ENCODE data around the gene BMPR1B. TPM values are rescaled to one million over a fixed set of nuclear protein-coding genes. Genes with fewer than 3 reads are reported as not detected.

Gene BMPR1B
- total RNA-seq, 1 experiment from 2014 or later, result 0.62 TPM

DNA sequence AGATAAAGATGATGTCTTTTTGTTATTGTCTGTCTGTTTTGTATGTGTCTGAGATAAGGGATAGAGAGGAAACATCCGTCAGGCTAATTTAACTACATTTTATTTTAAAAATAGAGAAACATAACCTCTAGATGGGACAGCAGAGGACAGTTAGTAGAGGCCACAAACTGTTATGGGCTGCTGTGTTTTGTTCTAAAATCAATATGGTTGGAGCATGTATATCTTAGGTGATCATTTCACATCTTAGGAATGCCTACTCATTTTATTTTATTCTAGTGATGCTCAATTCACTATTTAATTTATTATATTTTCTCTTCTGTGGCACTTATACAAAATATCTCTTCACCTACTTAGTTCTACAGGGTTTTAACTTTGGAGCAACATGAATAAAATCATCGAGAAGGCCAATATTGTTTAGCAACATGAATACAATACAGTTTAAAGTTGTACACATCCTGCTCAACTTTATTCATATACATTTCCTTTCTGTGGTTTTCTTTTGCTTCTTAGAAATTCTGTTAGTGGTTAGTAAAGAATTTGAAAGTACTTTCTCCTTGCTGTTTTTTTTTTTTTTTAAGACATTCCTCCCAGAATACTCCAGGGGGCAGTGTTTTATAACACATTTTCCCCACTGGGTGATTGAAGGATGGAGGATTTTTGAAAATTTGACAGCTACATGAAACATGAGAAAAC is 398.1 kb downstream of the BMPR1B start:
- intact Hi-C loops (cut with micrococcal nuclease; ENCODE audit: unreplicated experiment), result no loop called here
- in situ Hi-C loops (cut with HindIII; ENCODE audit: low pct_unique_long_range_greater_than_20kb, low sequenced_read_pairs), result no loop called here
- no peaks in the 10 kb centered on the region for H3K27me3 ChIP-seq (ENCODE audit: control insufficient read depth, insufficient read depth, low read length)
- H3K36me3 ChIP-seq (ENCODE audit: control insufficient read depth, insufficient read depth, low read length), result no peaks in the 10 kb centered on the region
- POLR2A ChIA-PET, result no interaction called here
- TF ChIP-seq, protein P1, sequence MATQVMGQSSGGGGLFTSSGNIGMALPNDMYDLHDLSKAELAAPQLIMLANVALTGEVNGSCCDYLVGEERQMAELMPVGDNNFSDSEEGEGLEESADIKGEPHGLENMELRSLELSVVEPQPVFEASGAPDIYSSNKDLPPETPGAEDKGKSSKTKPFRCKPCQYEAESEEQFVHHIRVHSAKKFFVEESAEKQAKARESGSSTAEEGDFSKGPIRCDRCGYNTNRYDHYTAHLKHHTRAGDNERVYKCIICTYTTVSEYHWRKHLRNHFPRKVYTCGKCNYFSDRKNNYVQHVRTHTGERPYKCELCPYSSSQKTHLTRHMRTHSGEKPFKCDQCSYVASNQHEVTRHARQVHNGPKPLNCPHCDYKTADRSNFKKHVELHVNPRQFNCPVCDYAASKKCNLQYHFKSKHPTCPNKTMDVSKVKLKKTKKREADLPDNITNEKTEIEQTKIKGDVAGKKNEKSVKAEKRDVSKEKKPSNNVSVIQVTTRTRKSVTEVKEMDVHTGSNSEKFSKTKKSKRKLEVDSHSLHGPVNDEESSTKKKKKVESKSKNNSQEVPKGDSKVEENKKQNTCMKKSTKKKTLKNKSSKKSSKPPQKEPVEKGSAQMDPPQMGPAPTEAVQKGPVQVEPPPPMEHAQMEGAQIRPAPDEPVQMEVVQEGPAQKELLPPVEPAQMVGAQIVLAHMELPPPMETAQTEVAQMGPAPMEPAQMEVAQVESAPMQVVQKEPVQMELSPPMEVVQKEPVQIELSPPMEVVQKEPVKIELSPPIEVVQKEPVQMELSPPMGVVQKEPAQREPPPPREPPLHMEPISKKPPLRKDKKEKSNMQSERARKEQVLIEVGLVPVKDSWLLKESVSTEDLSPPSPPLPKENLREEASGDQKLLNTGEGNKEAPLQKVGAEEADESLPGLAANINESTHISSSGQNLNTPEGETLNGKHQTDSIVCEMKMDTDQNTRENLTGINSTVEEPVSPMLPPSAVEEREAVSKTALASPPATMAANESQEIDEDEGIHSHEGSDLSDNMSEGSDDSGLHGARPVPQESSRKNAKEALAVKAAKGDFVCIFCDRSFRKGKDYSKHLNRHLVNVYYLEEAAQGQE (IDR thresholded peaks at IDR 0.05; ENCODE audit: insufficient read depth in 1 of 2, low read depth in 2 of 2, low read length in 1 of 2), result no peak
- TF ChIP-seq, protein P2, sequence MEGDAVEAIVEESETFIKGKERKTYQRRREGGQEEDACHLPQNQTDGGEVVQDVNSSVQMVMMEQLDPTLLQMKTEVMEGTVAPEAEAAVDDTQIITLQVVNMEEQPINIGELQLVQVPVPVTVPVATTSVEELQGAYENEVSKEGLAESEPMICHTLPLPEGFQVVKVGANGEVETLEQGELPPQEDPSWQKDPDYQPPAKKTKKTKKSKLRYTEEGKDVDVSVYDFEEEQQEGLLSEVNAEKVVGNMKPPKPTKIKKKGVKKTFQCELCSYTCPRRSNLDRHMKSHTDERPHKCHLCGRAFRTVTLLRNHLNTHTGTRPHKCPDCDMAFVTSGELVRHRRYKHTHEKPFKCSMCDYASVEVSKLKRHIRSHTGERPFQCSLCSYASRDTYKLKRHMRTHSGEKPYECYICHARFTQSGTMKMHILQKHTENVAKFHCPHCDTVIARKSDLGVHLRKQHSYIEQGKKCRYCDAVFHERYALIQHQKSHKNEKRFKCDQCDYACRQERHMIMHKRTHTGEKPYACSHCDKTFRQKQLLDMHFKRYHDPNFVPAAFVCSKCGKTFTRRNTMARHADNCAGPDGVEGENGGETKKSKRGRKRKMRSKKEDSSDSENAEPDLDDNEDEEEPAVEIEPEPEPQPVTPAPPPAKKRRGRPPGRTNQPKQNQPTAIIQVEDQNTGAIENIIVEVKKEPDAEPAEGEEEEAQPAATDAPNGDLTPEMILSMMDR (IDR thresholded peaks at IDR 0.05), result peak; percentile 55; the same call in 1 of the 2 replicates
- no peak for TF ChIP-seq POLR2AphosphoS5 (IDR thresholded peaks at IDR 0.05; ENCODE audit: low read depth, low read length)
- CTCF ChIA-PET, result interaction anchor here (0.6 to 0.7 kb wide), 5 partner anchors 102 to 1419 kb away, joined by 3 to 7 read pairs (median 5); no protein-coding TSS in a partner anchor
- H3K4me1 ChIP-seq (ENCODE audit: control insufficient read depth, insufficient read depth, low read length), result no peaks in the 10 kb centered on the region; the same call in 1 of the 2 replicates
- no TSS peak for BruUV-seq (replicated peaks)
- H3K9me3 ChIP-seq (ENCODE audit: control insufficient read depth, insufficient read depth, low read depth, low read length), result no peaks in the 10 kb centered on the region
- H3K27ac ChIP-seq (ENCODE audit: low read length), result no peak overlapping the region
- H3K4me3 ChIP-seq (ENCODE audit: low read depth in 2 of 2, low read length in 2 of 2), result no peak overlapping the region
- no peak for DNase-seq (ENCODE audit: low read depth, low spot score)
- ATAC-seq, result no peak

DNA sequence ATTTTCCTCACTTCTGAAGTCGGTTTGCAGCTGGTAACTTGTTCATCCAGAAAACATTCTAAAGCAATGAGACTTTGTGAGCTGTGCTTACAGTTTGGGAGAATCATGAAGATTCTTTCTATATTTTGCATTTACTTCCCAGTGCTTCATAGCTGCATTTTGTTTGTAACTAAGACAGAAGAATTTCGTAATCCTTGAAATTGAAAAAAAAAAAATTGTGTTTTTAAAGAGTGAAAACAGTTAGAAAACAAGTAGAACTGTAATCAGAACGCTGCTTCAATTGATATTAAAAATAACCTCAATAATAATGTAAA is 398.7 kb downstream of the BMPR1B start:
- Histone ChIP-seq H3K9me3 (ENCODE audit: control insufficient read depth, insufficient read depth, low read depth, low read length) (no peaks in the 10 kb centered on the region), H3K27ac (ENCODE audit: low read length) (no peak overlapping the region), H3K27me3 (ENCODE audit: control insufficient read depth, insufficient read depth, low read length) (no peaks in the 10 kb centered on the region), H3K4me1 (ENCODE audit: control insufficient read depth, insufficient read depth, low read length) (no peaks in the 10 kb centered on the region; the same call in 1 of the 2 replicates), H3K4me3 (ENCODE audit: low read depth in 2 of 2, low read length in 2 of 2) (no peak overlapping the region), H3K36me3 (ENCODE audit: control insufficient read depth, insufficient read depth, low read length) (no peaks in the 10 kb centered on the region)
- DNase-seq (ENCODE audit: low read depth, low spot score), result no peak
- TF ChIP-seq, protein P2 (IDR thresholded peaks at IDR 0.05), result peak; percentile 29; the same call in 1 of the 2 replicates
- TF ChIP-seq TCF7L2 (IDR thresholded peaks at IDR 0.05; ENCODE audit: low read depth, low read length), result no peak
- ChIA-PET POLR2A (no interaction called here), CTCF (interaction anchor here (0.6 to 0.7 kb wide), 5 partner anchors 103 to 1418 kb away, joined by 3 to 7 read pairs (median 5); no protein-coding TSS in a partner anchor)
- intact Hi-C loops (cut with micrococcal nuclease; ENCODE audit: unreplicated experiment) (no loop called here), in situ Hi-C loops (cut with HindIII; ENCODE audit: low pct_unique_long_range_greater_than_20kb, low sequenced_read_pairs) (no loop called here)
- ATAC-seq, result no peak
- BruUV-seq (replicated peaks), result no TSS peak
